AG09309 (cell line): Measurements from ENCODE around the gene DAAM2.

ENCODE experiments used
- DNase-seq: peaks from one replicate; pipeline ENCODE4 v3.0.0-alpha.2; 2010; ENCODE audit warnings: low read depth
- H3K4me3 ChIP-seq: 2 replicates; pipeline ENCODE4 v1.5.1; 2011; ENCODE audit warnings: mild to moderate bottlenecking, low read depth, low read length, moderate library complexity; ENCODE audit not compliant: control insufficient read depth
- CTCF ChIP-seq: IDR thresholded peaks from 2 replicates; pipeline ENCODE4 v1.5.1; 2011; ENCODE audit warnings: mild to moderate bottlenecking, low read depth, low read length, inconsistent platforms; ENCODE audit not compliant: insufficient read depth, control insufficient read depth; ENCODE audit errors: missing control alignments

Gene DAAM2

GRCh38 chr6:39953076-39953618 is 161.0 kb downstream of the DAAM2 start:
- no peak for DNase-seq
- no peak for TF ChIP-seq CTCF
- H3K4me3 ChIP-seq, result no peak overlapping the region
